WTC11 (cell line): ENCODE results near the gene PUS7. TPM values are rescaled to one million over a fixed set of nuclear protein-coding genes. Genes with fewer than 3 reads are reported as not detected.
"Not testable (repeated sequence)": the region's sequence is repeated elsewhere in the genome, so short reads cannot be mapped to it uniquely, and the experiment has no call there.

ENCODE experiments used
- ATAC-seq: fragments of 200-7000 bp; cut with Tn5 transposase; 2 replicates; pipeline ENCODE4 v1.10.0; 2021; ENCODE audit warnings: mild to moderate bottlenecking, moderate library complexity
- CTCF ChIA-PET: fragments of 300-600 bp; sonication (Branson Sonifier 250); formaldehyde crosslinking; loops from one replicate; lab custom pipeline; 2021; ENCODE audit warnings: antibody characterized with exemption; lab: Charles Lee
- POLR2A ChIA-PET: fragments of 350-600 bp; sonication (Branson Sonifier 250); formaldehyde crosslinking; loops from one replicate; lab custom pipeline; 2021; ENCODE audit warnings: antibody characterized with exemption; lab: Charles Lee
- DNase-seq: peaks from one replicate; pipeline ENCODE4 v3.0.0; 2021; ENCODE audit warnings: low spot score
- H3K27ac Mint-ChIP-seq: 2 replicates; pipeline ENCODE4 v1.8.0; 2021; ENCODE audit warnings: mixed read lengths
- H3K27me3 Mint-ChIP-seq: 2 replicates; pipeline ENCODE4 v1.8.0; 2021; ENCODE audit warnings: low read depth, mild to moderate bottlenecking, moderate library complexity, mixed read lengths
- H3K36me3 Mint-ChIP-seq: 2 replicates; pipeline ENCODE4 v1.8.0; 2021; ENCODE audit warnings: mixed read lengths
- H3K4me1 Mint-ChIP-seq: 2 replicates; pipeline ENCODE4 v1.8.0; 2022; ENCODE audit warnings: mixed read lengths
- H3K4me3 Mint-ChIP-seq: 2 replicates; pipeline ENCODE4 v1.8.0; 2021; ENCODE audit warnings: mild to moderate bottlenecking, moderate library complexity, mixed read lengths
- H3K9me3 Mint-ChIP-seq: 2 replicates; pipeline ENCODE4 v1.8.0; 2021; ENCODE audit warnings: mixed read lengths
- ATF2 ChIP-seq: sonication (generic); formaldehyde crosslinking; IDR thresholded peaks from 2 replicates; pipeline ENCODE4 v1.8.1; 2022; ENCODE audit warnings: low read depth, missing genetic modification reagents, borderline replicate concordance
- ATF3 ChIP-seq: sonication (generic); formaldehyde crosslinking; conservative IDR thresholded peaks from 2 replicates; pipeline ENCODE4 v1.8.1; 2022; ENCODE audit warnings: mild to moderate bottlenecking, missing genetic modification reagents
- CBFB ChIP-seq: sonication (generic); formaldehyde crosslinking; IDR thresholded peaks from 2 replicates; pipeline ENCODE4 v1.8.1; 2022; ENCODE audit warnings: mild to moderate bottlenecking, low read depth, missing genetic modification reagents
- CREM ChIP-seq: sonication (generic); formaldehyde crosslinking; IDR thresholded peaks from 2 replicates; pipeline ENCODE4 v1.8.1; 2022; ENCODE audit warnings: mild to moderate bottlenecking, missing genetic modification reagents, moderate library complexity
- E2F5 ChIP-seq: sonication (generic); formaldehyde crosslinking; IDR thresholded peaks from 2 replicates; pipeline ENCODE4 v1.8.1; 2022; ENCODE audit warnings: mild to moderate bottlenecking, moderate library complexity, missing genetic modification reagents
- EMX1 ChIP-seq: fragments of 250-450 bp; sonication (Bioruptor Pico); IDR thresholded peaks from 2 replicates; pipeline ENCODE4 v1.8.0; 2021; ENCODE audit warnings: mild to moderate bottlenecking
- ERG ChIP-seq: fragments of 250-450 bp; sonication (Bioruptor Pico); IDR thresholded peaks from 2 replicates; pipeline ENCODE4 v1.8.0; 2021; ENCODE audit warnings: mild to moderate bottlenecking
- GABPB1 ChIP-seq: sonication (generic); formaldehyde crosslinking; IDR thresholded peaks from 2 replicates; pipeline ENCODE4 v1.8.1; 2023; ENCODE audit warnings: mild to moderate bottlenecking, missing genetic modification reagents
- GTF2I ChIP-seq: fragments of 250-450 bp; sonication (Bioruptor Pico); conservative IDR thresholded peaks from 2 replicates; pipeline ENCODE4 v1.4.0; 2021; ENCODE audit warnings: mild to moderate bottlenecking
- IRF2 ChIP-seq: sonication (generic); formaldehyde crosslinking; IDR thresholded peaks from 2 replicates; pipeline ENCODE4 v1.8.0; 2022; ENCODE audit warnings: low read depth, missing genetic modification reagents, borderline replicate concordance
- MYBL2 ChIP-seq: sonication (generic); formaldehyde crosslinking; IDR thresholded peaks from 2 replicates; pipeline ENCODE4 v1.8.1; 2023; ENCODE audit warnings: mild to moderate bottlenecking, moderate library complexity, missing genetic modification reagents
- NR2C2 ChIP-seq: sonication (generic); formaldehyde crosslinking; IDR thresholded peaks from 2 replicates; pipeline ENCODE4 v1.8.0; 2022; ENCODE audit warnings: mild to moderate bottlenecking, missing genetic modification reagents
- PRRX2 ChIP-seq: fragments of 250-450 bp; sonication (Bioruptor Pico); IDR thresholded peaks from 2 replicates; pipeline ENCODE4 v1.8.0; 2021; ENCODE audit warnings: mild to moderate bottlenecking
- RORB ChIP-seq: fragments of 250-450 bp; sonication (Bioruptor Pico); IDR thresholded peaks from 2 replicates; pipeline ENCODE4 v1.9.0; 2021; ENCODE audit warnings: mild to moderate bottlenecking
- SMAD3 ChIP-seq: sonication (generic); formaldehyde crosslinking; IDR thresholded peaks from 2 replicates; pipeline ENCODE4 v1.8.0; 2022; ENCODE audit warnings: missing genetic modification reagents, mild to moderate bottlenecking, borderline replicate concordance
- TCF7 ChIP-seq: sonication (generic); formaldehyde crosslinking; IDR thresholded peaks from 2 replicates; pipeline ENCODE4 v1.8.0; 2022; ENCODE audit warnings: mild to moderate bottlenecking, low read depth, missing genetic modification reagents, moderate library complexity
- TEAD4 ChIP-seq: sonication (generic); formaldehyde crosslinking; IDR thresholded peaks from 2 replicates; pipeline ENCODE4 v1.8.0; 2022; ENCODE audit warnings: mild to moderate bottlenecking, missing genetic modification reagents
- ZNF232 ChIP-seq: sonication (generic); formaldehyde crosslinking; IDR thresholded peaks from 2 replicates; pipeline ENCODE4 v1.8.0; 2022; ENCODE audit warnings: mild to moderate bottlenecking, missing genetic modification reagents
- ZNF512 ChIP-seq: sonication (generic); formaldehyde crosslinking; IDR thresholded peaks from 2 replicates; pipeline ENCODE4 v1.8.1; 2022; ENCODE audit warnings: missing genetic modification reagents, borderline replicate concordance
- ZNF671 ChIP-seq: fragments of 250-450 bp; sonication (Bioruptor Pico); IDR thresholded peaks from 2 replicates; pipeline ENCODE4 v1.8.0; 2021; ENCODE audit warnings: mild to moderate bottlenecking
- total RNA-seq: library from RNA; stranded (reverse); gene quantifications from 3 replicates; pipeline ENCODE4 v1.2.3, GENCODE V29; 2021

The PUS7 gene
- total RNA-seq, 1 experiment from 2014 or later: 47.2 TPM

- TF ChIP-seq ATF2 (CRISPR knock-in tag): no peak
- no peak for TF ChIP-seq ERG (CRISPR knock-in tag)
- no peak for TF ChIP-seq ZNF512 (CRISPR knock-in tag)
- no peak for TF ChIP-seq ATF3 (CRISPR knock-in tag)
- no peak for TF ChIP-seq SMAD3
- no peak for TF ChIP-seq MYBL2
- TF ChIP-seq TEAD4: no peak
Observed at GRCh38 chr7:105438847-105439173, 83.3 kb downstream of the PUS7 start (continued).

GRCh38 chr7:105438254-105438653 lies 83.8 kb downstream of the PUS7 start:
- ChIA-PET CTCF (interaction anchor here (1.3 kb wide), 1 partner anchor 36 kb away, joined by 10 read pairs; no protein-coding TSS in a partner anchor), POLR2A (interaction anchor here (0.7 kb wide), 1 partner anchor 37 kb away, joined by 5 read pairs; no protein-coding TSS in a partner anchor)
- H3K9me3 Mint-ChIP-seq: no peaks in the 10 kb centered on the region
- peaks cover 5% of the 10 kb centered on the region for H3K4me1 Mint-ChIP-seq
- ATAC-seq (no peak), DNase-seq (no peak)
- TF ChIP-seq E2F5 (CRISPR knock-in tag): no peak
- TF ChIP-seq TCF7 (CRISPR knock-in tag): no peak
- TF ChIP-seq GTF2I (CRISPR knock-in tag): no peak
- TF ChIP-seq ZNF671 (CRISPR knock-in tag): no peak
- TF ChIP-seq IRF2: no peak
- TF ChIP-seq PRRX2 (CRISPR knock-in tag): no peak
- no peak for TF ChIP-seq EMX1
- TF ChIP-seq CREM (CRISPR knock-in tag): no peak
- no peak for TF ChIP-seq ZNF232 (CRISPR knock-in tag)
- no peak for TF ChIP-seq NR2C2 (CRISPR knock-in tag)
- TF ChIP-seq CBFB (CRISPR knock-in tag): no peak
- TF ChIP-seq RORB (CRISPR knock-in tag): no peak
- TF ChIP-seq GABPB1: no peak
- H3K27me3 Mint-ChIP-seq: peaks cover 2% of the 10 kb centered on the region; the same call in 1 of the 2 replicates
- H3K4me3 Mint-ChIP-seq: no peak overlapping the region
- no peak overlapping the region for H3K27ac Mint-ChIP-seq
- no peaks in the 10 kb centered on the region for H3K36me3 Mint-ChIP-seq

GRCh38 chr7:105437356-105437755 lies 84.7 kb downstream of the PUS7 start:
- CTCF ChIA-PET, DNase-seq, H3K27ac Mint-ChIP-seq, POLR2A ChIA-PET, H3K27me3 Mint-ChIP-seq, H3K9me3 Mint-ChIP-seq, H3K4me3 Mint-ChIP-seq, H3K4me1 Mint-ChIP-seq, H3K36me3 Mint-ChIP-seq, ATAC-seq: not testable (repeated sequence)
